GM13977 (cell line): ENCODE data around the gene MYCN.

Experiments used
- DNase-seq: peaks from one replicate; pipeline ENCODE4 v3.0.0; 2012; ENCODE audit warnings: low spot score
- in situ Hi-C: fragments of 300-500 bp; cut with MboI; formaldehyde crosslinking; loops from one replicate; pipeline ENCODE4 v1.12.0; 2022; ENCODE audit warnings: low sequenced_read_pairs, low pct_unique_long_range_greater_than_20kb, mixed read lengths, inconsistent platforms; ENCODE audit not compliant: unreplicated experiment
- TF ChIP-seq, protein P1 (sequence below): IDR thresholded peaks from 2 replicates; pipeline ENCODE4 v1.5.1; 2012; ENCODE audit warnings: mild to moderate bottlenecking, control low read depth; ENCODE audit not compliant: insufficient read depth; ENCODE audit errors: extremely low read depth, missing control alignments

Gene MYCN

DNA sequence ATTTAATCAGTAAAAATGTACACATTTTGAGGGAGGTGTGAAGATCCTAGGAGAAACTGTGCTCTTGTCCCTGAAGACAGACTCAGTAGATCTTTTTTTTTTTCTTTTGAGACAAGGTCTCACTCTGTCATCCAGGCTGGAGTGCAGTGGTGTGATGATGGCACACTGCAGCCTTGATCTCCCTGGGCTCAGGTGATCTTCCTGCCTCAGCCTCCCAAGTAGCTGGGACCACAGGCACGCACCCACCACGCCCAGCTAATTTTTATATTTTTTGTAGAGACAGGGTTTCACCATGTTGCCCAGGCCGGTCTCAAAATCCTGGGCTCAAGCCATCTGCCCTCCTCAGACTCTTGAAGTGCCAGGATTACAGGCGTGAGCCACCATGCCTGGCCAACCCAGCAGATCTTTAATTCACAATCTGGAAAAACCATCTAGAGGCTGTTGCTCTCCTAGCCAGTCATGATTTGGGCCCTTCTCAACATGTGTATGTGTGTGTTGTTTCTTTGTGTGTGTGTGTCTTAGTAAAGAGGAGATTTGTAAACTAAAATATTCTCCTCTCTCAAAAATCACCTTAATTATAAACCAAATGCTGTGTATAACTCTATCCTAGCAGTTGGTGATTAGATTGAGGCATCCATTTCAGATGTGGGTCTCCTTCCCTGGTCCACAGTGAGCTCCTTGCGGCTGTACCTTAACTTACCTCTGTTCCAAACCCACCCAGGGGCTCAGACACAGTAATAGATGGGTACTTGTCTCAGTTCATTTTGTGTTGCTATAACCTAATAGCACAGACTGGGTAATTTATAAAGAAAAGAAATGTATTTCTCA is 3.9 kb upstream of the MYCN start:
- DNase-seq: no peak
- in situ Hi-C loops: loop anchor here (25.0 kb wide), 1 partner anchor 299 kb away; no protein-coding TSS in a partner anchor
- TF ChIP-seq, protein P1, sequence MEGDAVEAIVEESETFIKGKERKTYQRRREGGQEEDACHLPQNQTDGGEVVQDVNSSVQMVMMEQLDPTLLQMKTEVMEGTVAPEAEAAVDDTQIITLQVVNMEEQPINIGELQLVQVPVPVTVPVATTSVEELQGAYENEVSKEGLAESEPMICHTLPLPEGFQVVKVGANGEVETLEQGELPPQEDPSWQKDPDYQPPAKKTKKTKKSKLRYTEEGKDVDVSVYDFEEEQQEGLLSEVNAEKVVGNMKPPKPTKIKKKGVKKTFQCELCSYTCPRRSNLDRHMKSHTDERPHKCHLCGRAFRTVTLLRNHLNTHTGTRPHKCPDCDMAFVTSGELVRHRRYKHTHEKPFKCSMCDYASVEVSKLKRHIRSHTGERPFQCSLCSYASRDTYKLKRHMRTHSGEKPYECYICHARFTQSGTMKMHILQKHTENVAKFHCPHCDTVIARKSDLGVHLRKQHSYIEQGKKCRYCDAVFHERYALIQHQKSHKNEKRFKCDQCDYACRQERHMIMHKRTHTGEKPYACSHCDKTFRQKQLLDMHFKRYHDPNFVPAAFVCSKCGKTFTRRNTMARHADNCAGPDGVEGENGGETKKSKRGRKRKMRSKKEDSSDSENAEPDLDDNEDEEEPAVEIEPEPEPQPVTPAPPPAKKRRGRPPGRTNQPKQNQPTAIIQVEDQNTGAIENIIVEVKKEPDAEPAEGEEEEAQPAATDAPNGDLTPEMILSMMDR: no peak

DNA sequence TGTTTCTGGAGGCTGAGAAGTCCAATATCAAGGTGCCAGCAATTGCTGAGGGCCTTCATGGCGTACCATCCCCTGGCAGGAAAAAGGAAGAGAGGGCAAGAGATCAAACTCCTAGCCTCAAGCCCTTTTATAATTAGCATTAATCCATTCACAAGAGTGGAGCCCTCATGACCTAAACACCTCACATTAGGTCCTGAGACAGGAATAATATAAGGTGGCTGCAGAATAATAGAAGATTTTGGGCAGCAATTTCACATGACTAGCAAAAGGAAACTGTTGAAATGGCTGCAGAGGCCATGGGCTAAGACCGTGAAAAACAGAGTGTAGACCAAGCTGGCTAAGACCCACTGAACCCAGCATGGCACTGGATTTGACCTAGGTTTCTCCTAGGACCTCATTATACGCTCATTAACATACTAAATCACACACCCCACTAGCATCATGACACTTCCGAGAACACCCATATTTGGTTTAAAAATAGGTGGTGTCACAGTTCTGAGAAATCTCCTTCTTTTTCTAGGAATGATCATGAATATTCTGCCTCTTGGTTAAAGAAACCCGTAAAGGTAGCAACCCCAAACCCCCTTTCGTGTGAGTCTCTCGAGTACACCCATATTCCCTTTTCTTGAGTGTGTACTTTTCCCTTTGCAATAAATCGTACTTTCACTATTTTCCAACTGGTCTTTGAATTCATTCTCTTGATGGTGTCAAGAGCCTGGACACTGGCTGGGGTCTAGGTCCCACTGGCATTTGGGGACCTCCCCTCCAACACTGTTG is 3.1 kb upstream of the MYCN start:
- DNase-seq: no peak
- in situ Hi-C loops: loop anchor here (25.0 kb wide), 1 partner anchor 300 kb away; no protein-coding TSS in a partner anchor
- TF ChIP-seq, protein P1: no peak

DNA sequence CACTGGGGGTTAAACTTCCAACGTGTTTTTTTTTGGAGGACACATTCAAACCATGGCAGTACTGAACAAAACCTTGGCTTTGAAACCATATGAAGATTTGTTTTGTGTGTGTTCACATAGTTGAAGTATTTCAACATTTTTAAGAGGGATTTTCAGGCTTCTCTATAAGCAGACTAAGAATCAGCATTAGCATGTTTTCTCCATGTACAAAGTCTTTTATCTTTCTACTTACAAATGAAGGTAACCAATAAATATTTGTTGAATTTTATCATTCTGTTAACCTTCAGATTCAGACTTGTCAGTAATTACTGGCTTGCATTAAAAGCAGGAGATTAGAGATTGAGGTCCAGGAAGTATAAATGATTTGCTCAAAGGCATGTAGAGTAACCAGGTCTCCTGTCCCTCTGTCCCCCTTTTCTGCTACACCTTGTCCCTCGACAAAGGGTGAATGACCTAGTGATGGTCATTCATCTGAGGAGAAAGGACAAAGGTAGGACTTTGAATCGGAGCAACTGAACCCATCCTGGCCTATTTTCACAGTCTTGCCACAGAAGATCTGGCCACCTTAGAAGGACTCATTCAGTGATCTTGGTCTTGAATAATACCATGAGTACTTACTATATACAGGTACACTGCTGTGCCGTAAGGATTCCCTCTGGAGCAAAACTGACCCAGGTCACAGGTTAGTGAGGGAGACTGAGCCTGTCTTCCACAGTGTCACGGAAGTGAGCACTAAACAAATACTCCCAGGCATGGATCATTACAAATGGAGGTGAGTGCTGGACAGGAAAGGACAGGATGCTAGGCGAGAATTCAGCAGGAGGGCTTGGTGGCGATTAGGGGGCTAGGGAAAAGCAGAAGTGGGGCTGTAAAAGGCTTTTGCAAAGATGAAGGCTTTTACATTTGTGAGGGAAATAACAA is 2.2 kb upstream of the MYCN start:
- in situ Hi-C loops: loop anchor here (25.0 kb wide), 1 partner anchor 301 kb away; no protein-coding TSS in a partner anchor
- no peak for DNase-seq
- TF ChIP-seq, protein P1: no peak

DNA sequence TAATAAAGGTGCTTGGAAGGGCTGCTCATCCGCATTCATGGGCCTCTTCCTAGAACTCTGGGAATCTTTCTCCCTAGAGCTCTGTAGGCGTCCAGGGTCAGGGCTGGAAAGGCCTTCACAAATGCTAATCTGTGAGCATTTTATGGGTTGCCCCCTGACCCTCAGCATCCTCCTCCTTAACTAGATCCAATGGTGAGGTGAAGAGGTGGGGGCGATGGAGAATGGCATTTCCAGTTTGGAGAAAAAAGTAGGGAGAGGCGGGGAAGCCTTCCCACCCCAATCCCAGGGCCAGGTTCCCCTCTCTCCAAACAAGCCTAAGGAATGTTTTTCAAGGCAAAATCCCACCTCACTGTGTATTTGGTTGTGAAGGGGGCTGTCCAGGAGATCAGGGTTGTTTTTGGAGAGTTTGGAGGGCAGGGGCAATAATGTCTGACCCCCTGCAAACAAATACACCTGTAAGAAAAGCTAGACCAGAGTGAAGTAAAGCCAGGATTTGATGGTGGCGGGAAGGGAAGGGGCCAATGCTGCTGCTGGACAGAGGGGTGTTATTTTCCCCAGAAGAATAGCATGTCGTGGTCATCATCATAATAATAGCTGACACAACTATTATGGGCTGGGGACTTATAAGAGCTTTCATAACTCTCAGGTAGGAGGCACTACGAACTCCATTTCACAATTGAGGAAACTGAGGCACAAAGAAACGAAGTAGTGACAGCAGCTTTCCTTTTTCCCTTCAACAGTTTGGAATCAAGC is 1.4 kb upstream of the MYCN start:
- DNase-seq: no peak
- TF ChIP-seq, protein P1: no peak
- in situ Hi-C loops: loop anchor here (25.0 kb wide), 1 partner anchor 302 kb away; no protein-coding TSS in a partner anchor

DNA sequence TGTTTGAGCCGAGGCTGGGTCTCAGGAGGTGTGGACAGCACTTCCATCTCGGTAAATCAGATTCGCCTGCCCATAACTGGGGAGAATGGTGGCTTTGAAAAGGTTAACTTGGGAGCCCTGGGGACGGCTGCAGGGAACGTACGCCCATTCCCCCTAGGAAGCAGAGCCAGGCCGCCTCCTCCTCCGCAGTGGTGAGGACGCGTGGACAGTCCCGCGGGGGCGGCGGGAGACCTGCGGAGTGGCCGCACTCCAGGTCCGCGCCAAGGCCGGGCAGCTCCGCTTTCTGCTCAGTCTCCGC is 845 bp upstream of the MYCN start:
- TF ChIP-seq, protein P1: no peak
- peak; percentile 84 for DNase-seq
- in situ Hi-C loops: loop anchor here (25.0 kb wide), 1 partner anchor 302 kb away; no protein-coding TSS in a partner anchor
